ENCODE measurements around the gene GRID1. TPM values are rescaled to one million over a fixed set of nuclear protein-coding genes. Genes with fewer than 3 reads are reported as not detected.

GRID1 gene
- total and polyA plus RNA-seq, 8 donors, result 0.31 to 8.5 (median 1.0) TPM; not detected in 1

- 89 to 93% (median 90%) methylated on average over 4 of the region's 4 CpGs for WGBS, 5 donors
- H3K4me3 ChIP-seq, result no peak overlapping the region
- TF ChIP-seq POLR2AphosphoS5 (IDR thresholded peaks at IDR 0.05) (no peak), EP300 (IDR thresholded peaks at IDR 0.05) (no peak), CTCF (IDR thresholded peaks at IDR 0.05) (no peak), POLR2A (IDR thresholded peaks at IDR 0.05) (no peak)
- H3K4me1 ChIP-seq, result no peaks in the 10 kb centered on the region
- DNase-seq, result no peak
- no peak overlapping the region for H3K27ac ChIP-seq
- H3K27me3 ChIP-seq, result no peaks in the 10 kb centered on the region
- H3K9me3 ChIP-seq, result no peaks in the 10 kb centered on the region
- H3K36me3 ChIP-seq, result no peaks in the 10 kb centered on the region
- intact Hi-C loops (cut with DNase I; ENCODE audit: low total_unique reads), result no loop called here
Measured at GRCh38 chr10:86105640-86106039, 261.0 kb downstream of the GRID1 start.

- Histone ChIP-seq H3K27ac (no peak overlapping the region), H3K27me3 (no peaks in the 10 kb centered on the region), H3K36me3 (no peaks in the 10 kb centered on the region), H3K4me1 (no peaks in the 10 kb centered on the region), H3K4me3 (no peak overlapping the region), H3K9me3 (no peaks in the 10 kb centered on the region)
- intact Hi-C loops (cut with DNase I; ENCODE audit: low total_unique reads), result no loop called here
- no peak for DNase-seq
- no peak for TF ChIP-seq EP300 (IDR thresholded peaks at IDR 0.05)
- no peak for TF ChIP-seq POLR2AphosphoS5 (IDR thresholded peaks at IDR 0.05)
- TF ChIP-seq POLR2A (IDR thresholded peaks at IDR 0.05), result no peak
- no peak for TF ChIP-seq CTCF (IDR thresholded peaks at IDR 0.05)
- WGBS, 5 donors, result 85 to 94% (median 92%) methylated on average over 4 of the region's 4 CpGs
Measured at GRCh38 chr10:86105181-86105580, 261.4 kb downstream of the GRID1 start.

- TF ChIP-seq CTCF (IDR thresholded peaks at IDR 0.05), result no peak
- TF ChIP-seq EP300 (IDR thresholded peaks at IDR 0.05), result no peak
- no peak for TF ChIP-seq POLR2AphosphoS5 (IDR thresholded peaks at IDR 0.05)
- no peak for TF ChIP-seq POLR2A (IDR thresholded peaks at IDR 0.05)
- Histone ChIP-seq H3K4me3 (no peak overlapping the region), H3K27me3 (no peaks in the 10 kb centered on the region), H3K4me1 (no peaks in the 10 kb centered on the region), H3K27ac (no peak overlapping the region), H3K36me3 (no peaks in the 10 kb centered on the region), H3K9me3 (no peaks in the 10 kb centered on the region)
- DNase-seq, result no peak
- WGBS, 5 donors, result 75 to 86% (median 85%) methylated on average over 7 of the region's 7 CpGs
- intact Hi-C loops (cut with DNase I; ENCODE audit: low total_unique reads), result no loop called here
Measured at GRCh38 chr10:86104611-86105145, 261.9 kb downstream of the GRID1 start.

- WGBS, 5 donors, result 45 to 90% (median 82%) methylated on average over 3 to 5 of the region's 5 CpGs; no CpG with 5 or more reads in 1 of the 5 donors
- TF ChIP-seq EP300 (IDR thresholded peaks at IDR 0.05) (no peak), POLR2A (IDR thresholded peaks at IDR 0.05) (no peak), CTCF (IDR thresholded peaks at IDR 0.05) (no peak), POLR2AphosphoS5 (IDR thresholded peaks at IDR 0.05) (no peak)
- intact Hi-C loops (cut with DNase I; ENCODE audit: low total_unique reads), result no loop called here
Measured at GRCh38 chr10:86104156-86104555, 262.4 kb downstream of the GRID1 start.

More at GRCh38 chr10:86104156-86104555, 262.4 kb downstream of the GRID1 start:
- no peaks in the 10 kb centered on the region for H3K27me3 ChIP-seq
- DNase-seq, result no peak
- no peaks in the 10 kb centered on the region for H3K36me3 ChIP-seq
- H3K4me3 ChIP-seq, result no peak overlapping the region
- no peak overlapping the region for H3K27ac ChIP-seq
- no peaks in the 10 kb centered on the region for H3K4me1 ChIP-seq
- no peaks in the 10 kb centered on the region for H3K9me3 ChIP-seq
